Natural killer cell (primary cell): Measurements from ENCODE around the gene TBCE. TPM values are rescaled to one million over a fixed set of nuclear protein-coding genes. Genes with fewer than 3 reads are reported as not detected.

Experiments used
- ATAC-seq, 3 donors: fragments of 150-1000 bp in 2 of 3; fragments of 200-7000 bp in 1 of 3; cut with Tn5 transposase; 1 replicate in 1 of 3; 2 replicates in 2 of 3; pipeline ENCODE4 v1.10.0; 2021; ENCODE audit warnings: mild to moderate bottlenecking in 2 of 3, moderate library complexity in 2 of 3
- DNase-seq, 2 donors: peaks; one replicate each; pipeline versions ENCODE4 v3.0.0 to v3.0.0-alpha.2; 2013 to 2021; ENCODE audit warnings: mixed read lengths in 1 of 2
- H3K27ac ChIP-seq: one replicate; pipeline ENCODE4 v1.5.1; 2013; ENCODE audit warnings: mild to moderate bottlenecking, low read length
- H3K27me3 ChIP-seq: one replicate; pipeline ENCODE4 v1.6.1; 2013; ENCODE audit warnings: low read length; ENCODE audit not compliant: control insufficient read depth, insufficient read depth
- H3K36me3 ChIP-seq: one replicate; pipeline ENCODE4 v1.6.1; 2013; ENCODE audit warnings: low read length; ENCODE audit not compliant: control insufficient read depth, insufficient read depth
- H3K4me1 ChIP-seq: one replicate; pipeline ENCODE4 v1.6.1; 2013; ENCODE audit warnings: low read length; ENCODE audit not compliant: control insufficient read depth, insufficient read depth
- H3K4me3 ChIP-seq: one replicate; pipeline ENCODE4 v1.5.1; 2013; ENCODE audit warnings: low read length
- H3K9me3 ChIP-seq: one replicate; pipeline ENCODE4 v1.6.1; 2013; ENCODE audit warnings: low read length; ENCODE audit not compliant: control insufficient read depth, insufficient read depth
- H3K27ac Mint-ChIP-seq, 2 donors: one replicate each; pipeline ENCODE4 v1.8.0; 2022; ENCODE audit warnings: mild to moderate bottlenecking in 2 of 2, mixed read lengths in 2 of 2, moderate library complexity in 1 of 2
- H3K27me3 Mint-ChIP-seq, 2 donors: one replicate each; pipeline ENCODE4 v1.8.0; 2022; ENCODE audit warnings: low read depth in 2 of 2, mixed read lengths in 2 of 2
- H3K36me3 Mint-ChIP-seq: one replicate; pipeline ENCODE4 v1.8.0; 2022; ENCODE audit warnings: mixed read lengths
- H3K4me1 Mint-ChIP-seq, 2 donors: one replicate each; pipeline ENCODE4 v1.8.0; 2022; ENCODE audit warnings: mixed read lengths in 2 of 2
- H3K4me3 Mint-ChIP-seq: one replicate; pipeline ENCODE4 v1.8.0; 2022; ENCODE audit warnings: mild to moderate bottlenecking, moderate library complexity, mixed read lengths
- H3K9me3 Mint-ChIP-seq, 2 donors: one replicate each; pipeline ENCODE4 v1.8.0; 2022; ENCODE audit warnings: mixed read lengths in 2 of 2
- WGBS: methylation state at CpG from one replicate; pipeline ENCODE4 v1.1.7; 2013; ENCODE audit warnings: missing lambda C conversion rate; ENCODE audit not compliant: insufficient coverage; 5-methylcytosine and 5-hydroxymethylcytosine counted together
- intact Hi-C: fragments of 100-400 bp; cut with micrococcal nuclease; formaldehyde crosslinking; loops from one replicate; pipeline ENCODE4 v1.14.2; 2022
- total RNA-seq, 4 donors: library from RNA; stranded (reverse); fragments of 120-200 nt in 1 of 4; gene quantifications; one replicate each; pipeline versions ENCODE4 v1.2.3 to v1.2.4, GENCODE V29; 2013 to 2022
- TF ChIP-seq, protein P1 (sequence below): fragments of 200-600 bp; IDR thresholded peaks from one replicate; pipeline ENCODE4 v1.8.0; 2022; ENCODE audit warnings: antibody characterized with exemption

The TBCE gene
- total RNA-seq, 3 donors from 2014 or later (not counting 1 experiment from before 2014, with no cell fraction given): 24.1 to 25.2 (median 25.0) TPM

DNA sequence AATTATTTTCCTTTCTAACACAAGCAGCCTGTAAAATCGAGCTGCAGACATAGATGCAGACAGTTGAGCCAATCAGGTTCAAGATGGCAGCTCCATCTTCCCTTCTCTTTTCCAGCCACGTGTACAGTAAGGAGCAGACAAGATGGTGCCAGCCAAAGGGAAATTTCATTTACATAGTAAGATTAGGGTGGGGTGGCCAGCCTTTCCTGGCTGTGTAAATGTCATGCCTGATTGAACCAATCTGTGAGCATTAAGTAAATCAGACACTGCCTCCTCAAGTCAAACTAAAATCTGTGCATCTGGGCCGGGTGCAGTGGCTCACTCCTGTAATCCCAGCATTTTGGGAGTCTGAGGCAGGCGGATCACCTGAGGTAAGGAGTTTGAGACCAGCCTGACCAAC is 60.2 kb downstream of the TBCE start:
- Mint-ChIP-seq H3K36me3 (no peaks in the 10 kb centered on the region), H3K27me3 (no peaks in the 10 kb centered on the region), H3K9me3 (no peaks in the 10 kb centered on the region), H3K4me3 (no peak overlapping the region), H3K4me1 (peaks cover 21 to 29% of the 10 kb centered on the region in 2 donors), H3K27ac (no peak overlapping the region)
- TF ChIP-seq, protein P1, sequence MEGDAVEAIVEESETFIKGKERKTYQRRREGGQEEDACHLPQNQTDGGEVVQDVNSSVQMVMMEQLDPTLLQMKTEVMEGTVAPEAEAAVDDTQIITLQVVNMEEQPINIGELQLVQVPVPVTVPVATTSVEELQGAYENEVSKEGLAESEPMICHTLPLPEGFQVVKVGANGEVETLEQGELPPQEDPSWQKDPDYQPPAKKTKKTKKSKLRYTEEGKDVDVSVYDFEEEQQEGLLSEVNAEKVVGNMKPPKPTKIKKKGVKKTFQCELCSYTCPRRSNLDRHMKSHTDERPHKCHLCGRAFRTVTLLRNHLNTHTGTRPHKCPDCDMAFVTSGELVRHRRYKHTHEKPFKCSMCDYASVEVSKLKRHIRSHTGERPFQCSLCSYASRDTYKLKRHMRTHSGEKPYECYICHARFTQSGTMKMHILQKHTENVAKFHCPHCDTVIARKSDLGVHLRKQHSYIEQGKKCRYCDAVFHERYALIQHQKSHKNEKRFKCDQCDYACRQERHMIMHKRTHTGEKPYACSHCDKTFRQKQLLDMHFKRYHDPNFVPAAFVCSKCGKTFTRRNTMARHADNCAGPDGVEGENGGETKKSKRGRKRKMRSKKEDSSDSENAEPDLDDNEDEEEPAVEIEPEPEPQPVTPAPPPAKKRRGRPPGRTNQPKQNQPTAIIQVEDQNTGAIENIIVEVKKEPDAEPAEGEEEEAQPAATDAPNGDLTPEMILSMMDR: no peak
- H3K27ac ChIP-seq: no peak overlapping the region
- no peak overlapping the region for H3K4me3 ChIP-seq
- no peaks in the 10 kb centered on the region for H3K9me3 ChIP-seq
- 94% methylated on average over 3 of the region's 4 CpGs for WGBS
- H3K27me3 ChIP-seq: no peaks in the 10 kb centered on the region
- intact Hi-C loops: no loop called here
- DNase-seq (no peak), ATAC-seq (no peak)
- peaks cover 3% of the 10 kb centered on the region for H3K36me3 ChIP-seq
- peaks cover 12% of the 10 kb centered on the region for H3K4me1 ChIP-seq

DNA sequence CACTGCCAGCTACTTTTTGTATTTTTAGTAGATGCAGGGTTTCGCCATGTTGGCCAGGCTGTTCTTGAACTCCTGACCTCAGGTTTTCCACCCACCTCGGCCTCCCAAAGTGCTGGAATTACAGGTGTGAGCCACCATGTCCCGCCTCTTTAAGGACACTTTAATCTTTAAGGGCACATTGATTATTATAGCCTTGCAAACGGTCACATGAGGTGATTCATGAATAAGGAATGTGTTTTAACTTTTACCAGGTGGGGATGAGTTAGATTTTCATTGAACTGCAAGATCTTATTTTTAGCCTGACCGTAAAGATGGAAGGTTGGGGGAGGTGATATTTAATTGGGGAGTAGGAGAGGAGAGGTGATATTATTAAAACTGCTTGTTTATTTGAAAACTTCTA is 61.9 kb downstream of the TBCE start:
- H3K4me3 Mint-ChIP-seq: no peak overlapping the region
- Histone ChIP-seq H3K36me3 (peaks cover 9% of the 10 kb centered on the region), H3K9me3 (no peaks in the 10 kb centered on the region), H3K27ac (no peak overlapping the region), H3K4me1 (no peaks in the 10 kb centered on the region), H3K4me3 (no peak overlapping the region), H3K27me3 (no peaks in the 10 kb centered on the region)
- 99% methylated on average over 5 of the region's 5 CpGs for WGBS
- ATAC-seq (no peak), DNase-seq (no peak)
- no peaks in the 10 kb centered on the region for H3K27me3 Mint-ChIP-seq
- H3K27ac Mint-ChIP-seq: no peak overlapping the region
- intact Hi-C loops: no loop called here
- H3K36me3 Mint-ChIP-seq: no peaks in the 10 kb centered on the region
- H3K4me1 Mint-ChIP-seq: peaks cover 5 to 13% of the 10 kb centered on the region in 2 donors
- TF ChIP-seq, protein P1: no peak
- no peaks in the 10 kb centered on the region for H3K9me3 Mint-ChIP-seq

- no peaks in the 10 kb centered on the region for H3K9me3 Mint-ChIP-seq
- H3K36me3 Mint-ChIP-seq: peaks cover 7% of the 10 kb centered on the region
- no peaks in the 10 kb centered on the region for H3K4me1 ChIP-seq
- no peak overlapping the region for H3K4me3 Mint-ChIP-seq
- peaks cover 10% of the 10 kb centered on the region for H3K36me3 ChIP-seq
- H3K27me3 ChIP-seq: no peaks in the 10 kb centered on the region
- DNase-seq (no peak), ATAC-seq (no peak)
- intact Hi-C loops: no loop called here
- WGBS: 92% methylated on average over 6 of the region's 6 CpGs
- no peak overlapping the region for H3K27ac ChIP-seq
- H3K4me3 ChIP-seq: no peak overlapping the region
- no peak overlapping the region for H3K27ac Mint-ChIP-seq
- no peaks in the 10 kb centered on the region for H3K27me3 Mint-ChIP-seq
- H3K4me1 Mint-ChIP-seq: peaks cover 0 to 3% of the 10 kb centered on the region in 2 donors
- TF ChIP-seq, protein P1: no peak
- no peaks in the 10 kb centered on the region for H3K9me3 ChIP-seq
Measured at GRCh38 chr1:235430991-235431390, 63.8 kb downstream of the TBCE start.

DNA sequence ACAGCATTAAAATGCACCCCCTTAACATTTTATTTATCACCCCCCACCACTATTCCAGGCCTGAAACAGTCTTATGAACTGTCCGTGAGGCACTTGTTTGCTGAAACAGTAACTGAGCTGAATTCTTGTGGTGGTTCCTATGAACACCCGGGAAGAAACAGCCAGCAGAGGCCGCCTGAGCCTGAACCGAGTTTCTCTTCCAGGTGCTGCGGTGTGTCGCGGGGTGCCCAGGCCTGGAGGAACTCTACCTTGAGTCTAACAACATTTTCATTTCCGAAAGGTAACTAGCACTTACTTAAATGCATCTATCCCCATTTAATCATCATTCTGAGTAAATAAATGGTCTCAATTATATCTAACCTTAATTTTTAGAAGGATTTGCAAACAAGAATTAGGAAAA is 66.8 kb downstream of the TBCE start:
- intact Hi-C loops: no loop called here
- Histone ChIP-seq H3K4me1 (no peaks in the 10 kb centered on the region), H3K9me3 (no peaks in the 10 kb centered on the region), H3K4me3 (no peak overlapping the region), H3K27ac (no peak overlapping the region), H3K36me3 (peaks cover 31% of the 10 kb centered on the region), H3K27me3 (no peaks in the 10 kb centered on the region)
- no peaks in the 10 kb centered on the region for H3K4me1 Mint-ChIP-seq
- H3K36me3 Mint-ChIP-seq: peaks cover 20% of the 10 kb centered on the region
- ATAC-seq (no peak), DNase-seq (no peak)
- H3K9me3 Mint-ChIP-seq: no peaks in the 10 kb centered on the region
- no peaks in the 10 kb centered on the region for H3K27me3 Mint-ChIP-seq
- 96% methylated on average over 8 of the region's 8 CpGs for WGBS
- no peak overlapping the region for H3K4me3 Mint-ChIP-seq
- TF ChIP-seq, protein P1: no peak
- H3K27ac Mint-ChIP-seq: no peak overlapping the region
